Neural cell (in vitro differentiated cells): Measurements from ENCODE around the gene ACOXL.

Experiments
- CTCF ChIP-seq: fragments of 450-650 bp; IDR thresholded peaks from 2 replicates; pipeline ENCODE4 v1.5.1; 2014; ENCODE audit warnings: antibody characterized with exemption, mild to moderate bottlenecking, moderate library complexity; ENCODE audit not compliant: poor library complexity, severe bottlenecking
- MXI1 ChIP-seq: fragments of 450-650 bp; conservative IDR thresholded peaks from 2 replicates; pipeline ENCODE4 v1.6.1; 2014; ENCODE audit warnings: antibody characterized with exemption, mild to moderate bottlenecking; ENCODE audit not compliant: poor library complexity, severe bottlenecking

DNA sequence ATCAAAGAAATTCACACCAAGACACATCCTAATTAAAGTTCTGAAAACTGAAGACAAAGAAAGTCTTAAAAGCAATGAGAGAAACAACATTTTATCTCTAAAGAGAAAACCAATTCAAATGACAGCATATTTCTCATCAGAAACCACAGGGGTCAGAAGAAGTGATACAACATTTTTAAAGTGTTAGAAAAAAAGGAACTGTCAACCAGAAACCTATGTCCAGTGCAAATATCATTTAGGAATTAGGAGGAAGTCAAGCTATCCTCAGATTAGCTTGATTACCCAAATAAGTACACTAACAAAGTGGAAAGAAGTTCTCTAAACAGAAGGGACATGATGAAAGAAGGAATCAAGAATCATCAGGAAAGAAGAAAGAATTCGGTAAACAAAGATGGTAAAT is 328.8 kb downstream of the ACOXL start:
- TF ChIP-seq MXI1 (no peak), CTCF (no peak)
